Measurements from ENCODE around the gene AP1G1. TPM values are rescaled to one million over a fixed set of nuclear protein-coding genes. Genes with fewer than 3 reads are reported as not detected.
A peak's percentile ranks its signal among the peaks of the same experiment; 100 is the strongest.
"Not testable (repeated sequence)": the region's sequence is repeated elsewhere in the genome, so short reads cannot be mapped to it uniquely, and the experiment has no call there.

Gene AP1G1
- total RNA-seq, 1 experiment from 2014 or later: 32.0 TPM

- DNase-seq (ENCODE audit: low read depth): not testable (repeated sequence)
Measured at GRCh38 chr16:71810155-71810530, 1.5 kb upstream of the AP1G1 start.

DNA sequence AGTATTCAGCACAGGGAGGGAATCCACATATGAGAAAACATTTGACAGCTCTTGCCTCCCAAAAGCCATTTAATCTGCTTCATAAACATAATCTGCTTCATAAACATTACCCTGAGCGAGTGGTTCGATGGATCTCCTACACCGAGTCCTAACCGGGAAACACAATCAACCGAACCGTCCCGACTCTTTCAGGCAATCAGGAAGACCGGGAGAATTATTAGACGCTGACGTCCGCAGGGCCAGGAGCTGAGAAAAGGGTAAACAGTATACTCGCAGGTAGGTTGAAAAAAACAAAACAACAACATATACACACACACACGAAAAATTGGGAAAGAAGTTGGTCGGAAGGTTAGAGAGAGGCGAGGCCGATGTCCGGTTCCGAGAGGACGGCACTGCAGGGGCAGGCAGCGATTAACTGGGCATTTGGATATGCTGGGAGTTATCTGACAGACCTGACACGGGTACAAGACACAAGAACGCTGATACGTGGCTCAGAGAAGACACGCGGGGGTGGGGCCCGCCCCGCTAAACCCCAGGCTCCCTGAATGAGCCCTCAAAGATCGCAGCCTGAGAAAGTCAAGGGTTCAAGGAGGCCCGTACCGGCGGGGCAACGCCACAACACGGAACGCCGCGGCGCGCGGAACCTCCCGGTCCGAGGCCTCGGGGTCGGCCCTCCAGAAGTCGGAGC lies 585 bp downstream of the AP1G1 start:
- DNase-seq (ENCODE audit: low read depth): peak; percentile 6

GRCh38 chr16:71803305-71803690 lies 5.3 kb downstream of the AP1G1 start:
- DNase-seq (ENCODE audit: low read depth): no peak

- no peak for DNase-seq (ENCODE audit: low read depth)
Measured at GRCh38 chr16:71796501-71797097, 12.0 kb downstream of the AP1G1 start.

GRCh38 chr16:71794943-71795342 lies 13.7 kb downstream of the AP1G1 start:
- no peak for DNase-seq (ENCODE audit: low read depth)

- DNase-seq (ENCODE audit: low read depth): no peak
Measured at GRCh38 chr16:71794018-71794417, 14.6 kb downstream of the AP1G1 start.

DNA sequence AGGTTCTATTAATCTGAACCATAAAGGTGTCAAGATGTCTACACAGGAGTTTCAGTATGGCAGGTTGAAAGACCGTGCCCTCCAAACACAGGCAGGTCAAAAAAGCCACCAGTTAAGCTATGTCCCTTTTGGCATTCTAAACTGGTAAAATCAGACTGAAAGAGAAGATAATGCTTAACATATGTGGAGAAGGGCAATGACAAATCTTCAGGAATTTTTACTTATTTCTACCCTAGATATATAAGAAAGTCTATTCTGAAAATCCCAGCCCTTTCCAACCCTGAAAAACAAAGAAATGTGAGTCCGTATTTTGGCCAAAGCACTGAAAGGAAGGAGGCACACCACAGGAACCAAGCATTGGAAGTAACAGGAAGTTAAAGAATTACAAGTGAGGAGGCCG lies 16.5 kb downstream of the AP1G1 start:
- no peak for DNase-seq (ENCODE audit: low read depth)

DNA sequence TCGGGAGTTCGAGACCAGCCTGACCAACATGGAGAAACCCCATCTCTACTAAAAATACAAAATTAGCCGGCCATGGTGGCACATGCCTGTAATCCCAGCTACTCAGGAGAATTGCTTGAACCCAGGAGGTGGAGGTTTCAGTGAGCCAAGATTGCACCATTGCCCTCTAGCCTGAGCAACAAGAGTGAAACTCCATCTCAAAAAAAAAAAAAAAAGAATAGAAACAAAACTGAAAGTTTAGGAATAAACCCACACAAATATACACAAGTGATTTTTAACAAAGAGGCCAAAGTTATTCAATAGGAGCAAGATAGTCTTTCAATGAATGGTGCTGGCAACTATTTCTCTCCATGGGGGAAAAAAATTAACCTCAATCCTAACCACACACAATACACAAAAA lies 18.3 kb downstream of the AP1G1 start:
- not testable (repeated sequence) for DNase-seq (ENCODE audit: low read depth)

GRCh38 chr16:71789136-71789535 lies 19.5 kb downstream of the AP1G1 start:
- no peak for DNase-seq (ENCODE audit: low read depth)

GRCh38 chr16:71788578-71788977 lies 20.1 kb downstream of the AP1G1 start:
- DNase-seq (ENCODE audit: low read depth): no peak

GRCh38 chr16:71785143-71785542 lies 23.5 kb downstream of the AP1G1 start:
- DNase-seq (ENCODE audit: low read depth): not testable (repeated sequence)

DNA sequence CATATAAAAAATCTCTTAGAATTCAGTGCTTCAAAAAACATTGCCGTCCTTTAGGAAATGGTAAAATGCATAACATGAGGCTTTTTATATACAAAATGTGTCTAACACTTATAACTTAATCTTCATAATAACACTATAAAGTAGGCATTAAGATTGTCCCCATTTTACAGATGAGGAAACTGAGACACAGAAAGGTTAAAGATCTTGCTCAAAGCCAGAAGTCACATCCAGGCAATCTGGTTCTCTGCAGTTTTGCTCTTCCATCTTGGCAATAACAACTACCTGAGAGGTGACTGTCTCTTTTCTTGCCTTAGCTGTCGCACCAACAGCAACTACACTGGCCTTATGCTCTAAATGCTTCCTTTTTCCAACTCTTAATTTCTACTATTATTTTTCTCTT lies 24.5 kb downstream of the AP1G1 start:
- no peak for DNase-seq (ENCODE audit: low read depth)

DNA sequence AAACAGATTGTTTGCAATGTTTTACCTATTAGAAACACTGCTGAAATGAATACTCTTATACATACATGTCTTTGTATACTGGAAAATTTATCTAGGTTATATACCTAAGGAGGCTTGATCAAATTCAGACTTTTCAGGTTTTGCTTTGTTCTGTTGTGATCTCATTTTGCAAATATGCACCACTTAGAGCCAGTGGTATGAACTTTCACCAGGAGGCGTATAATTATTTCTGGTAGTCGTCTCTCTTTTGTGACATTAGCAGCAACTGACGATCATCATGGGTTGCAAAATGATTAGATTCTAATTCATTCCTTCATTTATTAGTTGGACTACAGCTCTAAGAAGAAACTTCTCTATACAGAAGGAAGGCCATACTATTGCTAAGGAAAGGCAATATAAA lies 26.9 kb downstream of the AP1G1 start:
- peak; percentile 7 for DNase-seq (ENCODE audit: low read depth)

- DNase-seq (ENCODE audit: low read depth): no peak
Measured at GRCh38 chr16:71780521-71781089, 28.0 kb downstream of the AP1G1 start.

- DNase-seq (ENCODE audit: low read depth): no peak
Measured at GRCh38 chr16:71778780-71779179, 29.9 kb downstream of the AP1G1 start.

- no peak for DNase-seq (ENCODE audit: low read depth)
Measured at GRCh38 chr16:71777329-71777728, 31.3 kb downstream of the AP1G1 start.

DNA sequence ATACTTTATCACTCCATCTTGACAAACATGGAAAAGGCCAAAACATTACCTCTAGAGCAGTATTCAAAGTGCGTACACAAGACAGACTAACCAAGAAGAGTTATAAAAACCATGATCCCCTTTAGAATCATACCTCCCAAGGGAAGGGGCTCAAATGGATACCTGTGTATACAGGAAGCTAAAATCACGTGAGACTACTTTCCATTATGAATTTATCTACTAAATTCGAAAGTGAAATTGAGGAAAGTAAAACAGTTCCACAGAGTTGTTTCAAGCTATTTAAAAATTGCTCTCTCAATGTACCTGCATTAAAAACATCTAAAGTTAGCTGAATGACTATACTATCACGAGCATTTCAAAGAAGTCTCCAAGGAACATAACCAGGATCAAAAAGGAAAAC lies 32.7 kb downstream of the AP1G1 start:
- DNase-seq (ENCODE audit: low read depth): no peak

- no peak for DNase-seq (ENCODE audit: low read depth)
Measured at GRCh38 chr16:71771571-71771970, 37.1 kb downstream of the AP1G1 start.

DNA sequence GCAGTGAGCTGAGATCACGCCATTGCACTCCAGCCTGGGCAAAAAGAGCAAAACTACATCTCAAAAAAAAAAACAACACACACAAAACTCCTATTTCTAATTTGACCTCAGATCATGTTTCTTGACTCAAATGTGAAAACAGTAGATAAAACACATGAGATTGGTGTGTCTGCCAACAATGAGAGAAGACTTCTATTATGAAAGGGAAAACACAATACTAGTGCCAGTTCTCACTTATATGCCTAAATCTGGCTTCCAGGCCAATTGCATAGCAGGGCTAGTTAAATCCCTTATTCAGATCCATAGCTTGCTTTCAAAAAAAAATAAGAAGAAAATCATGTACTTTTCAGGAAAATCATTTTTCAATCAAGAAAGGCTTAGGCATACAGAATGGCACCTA lies 39.4 kb downstream of the AP1G1 start:
- DNase-seq (ENCODE audit: low read depth): no peak

DNA sequence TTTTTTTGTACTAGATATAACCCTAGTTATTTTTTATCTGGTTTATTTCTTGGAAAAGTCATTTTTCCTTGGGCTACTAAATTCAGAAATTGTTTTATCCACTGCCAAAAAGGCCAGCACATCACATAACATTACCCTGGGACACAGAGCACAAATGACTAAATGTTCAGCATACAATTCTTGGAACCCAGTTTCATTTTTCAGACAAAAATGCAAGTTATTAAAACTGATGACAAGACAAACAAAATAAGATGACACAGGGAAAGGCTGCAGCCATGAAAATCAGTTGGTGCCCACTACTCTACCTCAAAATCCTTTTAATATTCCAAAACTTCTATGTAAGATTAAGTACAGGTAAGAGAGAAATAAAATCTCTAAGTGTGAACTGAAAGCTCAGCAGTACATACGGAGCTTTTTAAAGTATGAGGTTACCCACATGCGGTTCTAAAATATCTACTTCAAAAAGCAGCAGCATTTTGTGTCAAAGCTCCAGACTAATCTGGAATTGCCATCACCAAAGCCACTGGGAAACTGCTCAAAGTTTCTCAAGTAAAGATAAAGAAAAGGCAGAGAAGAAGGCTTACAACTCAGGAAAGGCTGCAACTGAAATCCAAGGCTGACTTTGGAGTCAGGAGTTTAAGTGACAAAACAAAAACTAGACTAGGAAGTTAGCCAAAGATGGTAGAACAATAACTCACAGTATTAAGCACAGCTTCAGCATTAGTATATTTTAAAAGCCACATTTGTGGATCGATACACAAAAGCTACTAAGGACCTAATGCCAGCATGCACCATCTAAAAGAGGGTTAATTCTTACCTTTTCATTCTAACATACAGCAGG lies 41.4 kb downstream of the AP1G1 start:
- DNase-seq (ENCODE audit: low read depth): no peak

- DNase-seq (ENCODE audit: low read depth): no peak
Measured at GRCh38 chr16:71762186-71762585, 46.4 kb downstream of the AP1G1 start.

DNA sequence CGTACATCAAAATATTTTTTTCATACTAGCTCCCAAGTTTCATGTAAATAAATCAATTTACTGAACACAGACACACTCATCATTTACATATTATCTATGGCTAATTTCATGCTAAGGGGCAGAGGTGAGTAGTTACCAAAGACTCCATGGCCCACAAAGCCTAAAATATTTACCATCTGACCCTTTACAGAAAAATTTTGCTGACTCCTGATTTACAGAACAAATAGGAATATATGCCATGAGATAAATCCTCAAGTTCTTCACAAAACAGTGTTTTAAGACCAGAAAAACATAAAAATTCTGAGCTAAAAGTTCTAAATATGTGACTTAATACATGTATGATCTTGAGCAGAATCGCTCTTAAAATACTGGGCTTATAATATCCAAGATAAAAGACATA lies 47.5 kb downstream of the AP1G1 start:
- no peak for DNase-seq (ENCODE audit: low read depth)

Data from Daoy (cell line).